Osteocyte (in vitro differentiated cells): Measurements from ENCODE around the gene YIPF5. TPM values are rescaled to one million over a fixed set of nuclear protein-coding genes. Genes with fewer than 3 reads are reported as not detected.

Experiments used
- DNase-seq: peaks from one replicate; pipeline ENCODE4 v3.0.0; 2021; ENCODE audit warnings: mixed read lengths; ENCODE audit not compliant: unreplicated experiment; ENCODE audit errors: extremely low spot score
- H3K27ac Mint-ChIP-seq: one replicate; pipeline ENCODE4 v1.8.0; 2021; ENCODE audit warnings: mild to moderate bottlenecking, mixed read lengths; ENCODE audit not compliant: unreplicated experiment
- H3K27me3 Mint-ChIP-seq: one replicate; pipeline ENCODE4 v1.8.0; 2021; ENCODE audit warnings: mixed read lengths; ENCODE audit not compliant: unreplicated experiment
- H3K36me3 Mint-ChIP-seq: one replicate; pipeline ENCODE4 v1.8.0; 2021; ENCODE audit warnings: mixed read lengths; ENCODE audit not compliant: unreplicated experiment
- H3K4me1 Mint-ChIP-seq: one replicate; pipeline ENCODE4 v1.8.0; 2021; ENCODE audit warnings: mixed read lengths; ENCODE audit not compliant: unreplicated experiment
- H3K4me3 Mint-ChIP-seq: one replicate; pipeline ENCODE4 v1.8.0; 2021; ENCODE audit warnings: mild to moderate bottlenecking, moderate library complexity, mixed read lengths; ENCODE audit not compliant: unreplicated experiment
- H3K9me3 Mint-ChIP-seq: one replicate; pipeline ENCODE4 v1.8.0; 2021; ENCODE audit warnings: mixed read lengths; ENCODE audit not compliant: unreplicated experiment
- total RNA-seq: library from RNA; stranded (reverse); gene quantifications from 2 replicates; pipeline ENCODE4 v1.2.1, GENCODE V29; 2021
- TF ChIP-seq, protein P1 (sequence below): fragments of 200-600 bp; sonication (generic); IDR thresholded peaks from 2 replicates; pipeline ENCODE4 v1.5.0; 2021; ENCODE audit warnings: antibody characterized with exemption, mild to moderate bottlenecking, moderate library complexity

YIPF5 gene
- total RNA-seq, 1 donor from 2014 or later, result 79.2 TPM

DNA sequence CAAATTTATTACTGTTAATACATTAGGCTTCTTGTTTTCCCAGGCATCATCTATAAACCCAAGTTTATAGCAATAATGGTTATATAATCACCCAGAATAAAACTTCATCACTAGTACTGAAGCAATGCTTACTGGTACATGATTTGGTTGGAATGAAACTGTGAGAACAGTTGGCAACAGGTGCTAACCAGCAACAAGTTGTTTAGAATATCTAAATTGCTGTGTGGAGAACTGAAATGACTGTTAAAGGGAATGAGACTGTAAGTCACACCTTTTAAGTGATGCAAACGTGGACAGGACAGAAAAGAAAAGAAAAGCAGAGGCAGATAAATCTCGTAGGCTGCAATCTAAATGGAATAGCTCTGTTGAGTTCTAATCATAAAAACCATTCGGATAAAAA lies 2.5 kb downstream of the YIPF5 start:
- H3K4me1 Mint-ChIP-seq, result peaks cover 35% of the 10 kb centered on the region
- H3K9me3 Mint-ChIP-seq, result no peaks in the 10 kb centered on the region
- peaks cover 27% of the 10 kb centered on the region for H3K36me3 Mint-ChIP-seq
- H3K27ac Mint-ChIP-seq, result no peak overlapping the region
- H3K4me3 Mint-ChIP-seq, result no peak overlapping the region
- TF ChIP-seq, protein P1, sequence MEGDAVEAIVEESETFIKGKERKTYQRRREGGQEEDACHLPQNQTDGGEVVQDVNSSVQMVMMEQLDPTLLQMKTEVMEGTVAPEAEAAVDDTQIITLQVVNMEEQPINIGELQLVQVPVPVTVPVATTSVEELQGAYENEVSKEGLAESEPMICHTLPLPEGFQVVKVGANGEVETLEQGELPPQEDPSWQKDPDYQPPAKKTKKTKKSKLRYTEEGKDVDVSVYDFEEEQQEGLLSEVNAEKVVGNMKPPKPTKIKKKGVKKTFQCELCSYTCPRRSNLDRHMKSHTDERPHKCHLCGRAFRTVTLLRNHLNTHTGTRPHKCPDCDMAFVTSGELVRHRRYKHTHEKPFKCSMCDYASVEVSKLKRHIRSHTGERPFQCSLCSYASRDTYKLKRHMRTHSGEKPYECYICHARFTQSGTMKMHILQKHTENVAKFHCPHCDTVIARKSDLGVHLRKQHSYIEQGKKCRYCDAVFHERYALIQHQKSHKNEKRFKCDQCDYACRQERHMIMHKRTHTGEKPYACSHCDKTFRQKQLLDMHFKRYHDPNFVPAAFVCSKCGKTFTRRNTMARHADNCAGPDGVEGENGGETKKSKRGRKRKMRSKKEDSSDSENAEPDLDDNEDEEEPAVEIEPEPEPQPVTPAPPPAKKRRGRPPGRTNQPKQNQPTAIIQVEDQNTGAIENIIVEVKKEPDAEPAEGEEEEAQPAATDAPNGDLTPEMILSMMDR, result no peak
- no peak for DNase-seq
- no peaks in the 10 kb centered on the region for H3K27me3 Mint-ChIP-seq

- no peak overlapping the region for H3K27ac Mint-ChIP-seq
- TF ChIP-seq, protein P1, result no peak
- no peak overlapping the region for H3K4me3 Mint-ChIP-seq
- H3K4me1 Mint-ChIP-seq, result peaks cover 35% of the 10 kb centered on the region
- H3K9me3 Mint-ChIP-seq, result no peaks in the 10 kb centered on the region
- H3K27me3 Mint-ChIP-seq, result no peaks in the 10 kb centered on the region
- no peak for DNase-seq
- H3K36me3 Mint-ChIP-seq, result peaks cover 39% of the 10 kb centered on the region
Observed at GRCh38 chr5:144166696-144167095, 3.8 kb downstream of the YIPF5 start.

- H3K36me3 Mint-ChIP-seq, result peaks cover 51% of the 10 kb centered on the region
- TF ChIP-seq, protein P1, result no peak
- H3K4me3 Mint-ChIP-seq, result no peak overlapping the region
- no peak overlapping the region for H3K27ac Mint-ChIP-seq
- peaks cover 8% of the 10 kb centered on the region for H3K4me1 Mint-ChIP-seq
- H3K9me3 Mint-ChIP-seq, result no peaks in the 10 kb centered on the region
- DNase-seq, result no peak
- H3K27me3 Mint-ChIP-seq, result no peaks in the 10 kb centered on the region
Observed at GRCh38 chr5:144162686-144163085, 7.8 kb downstream of the YIPF5 start.

DNA sequence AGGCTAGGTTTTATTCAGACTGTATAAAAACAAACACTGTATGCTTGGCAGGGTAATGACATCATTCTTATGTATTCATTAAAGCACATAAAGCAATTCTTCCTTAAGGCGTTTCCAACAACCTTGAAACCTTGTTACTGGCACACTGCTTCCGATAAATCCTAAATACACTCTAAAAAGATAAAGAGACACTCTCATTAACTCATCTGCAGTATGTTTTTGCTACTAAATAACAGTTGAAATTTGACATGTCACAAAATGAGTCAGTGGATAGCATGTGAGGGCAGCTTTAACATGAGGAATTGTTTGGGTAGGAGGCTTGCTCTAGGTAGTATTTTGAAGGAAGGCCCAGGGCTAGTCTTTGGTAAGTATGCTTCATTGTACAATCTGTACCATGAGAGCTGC lies 13.7 kb downstream of the YIPF5 start:
- TF ChIP-seq, protein P1, result no peak
- Mint-ChIP-seq H3K4me3 (no peak overlapping the region), H3K4me1 (no peaks in the 10 kb centered on the region), H3K27me3 (no peaks in the 10 kb centered on the region), H3K27ac (no peak overlapping the region), H3K36me3 (peaks cover 17% of the 10 kb centered on the region), H3K9me3 (no peaks in the 10 kb centered on the region)
- no peak for DNase-seq

- no peak overlapping the region for H3K27ac Mint-ChIP-seq
- no peaks in the 10 kb centered on the region for H3K27me3 Mint-ChIP-seq
- DNase-seq, result no peak
- TF ChIP-seq, protein P1, result no peak
- H3K9me3 Mint-ChIP-seq, result no peaks in the 10 kb centered on the region
- H3K4me3 Mint-ChIP-seq, result no peak overlapping the region
- no peaks in the 10 kb centered on the region for H3K4me1 Mint-ChIP-seq
- no peaks in the 10 kb centered on the region for H3K36me3 Mint-ChIP-seq
Observed at GRCh38 chr5:144151026-144151425, 19.4 kb downstream of the YIPF5 start.
